DND-41 (cell line): ENCODE results near the gene BRD7.

Experiments
- CTCF ChIP-seq: IDR thresholded peaks from 2 replicates; pipeline ENCODE4 v1.5.1; 2012; ENCODE audit warnings: borderline replicate concordance, low read length, moderate library complexity, mild to moderate bottlenecking; ENCODE audit not compliant: poor library complexity, severe bottlenecking; ENCODE audit errors: extremely low read depth
- EZH2 ChIP-seq: IDR thresholded peaks from 3 replicates; pipeline ENCODE4 v1.6.1; 2012; ENCODE audit warnings: borderline replicate concordance, low read depth, mild to moderate bottlenecking, moderate library complexity, low read length, inconsistent platforms; ENCODE audit not compliant: severe bottlenecking

GRCh38 chr16:50390371-50390771, 21.6 kb upstream of the BRD7 start:
- TF ChIP-seq CTCF (no peak), EZH2 (no peak)
